HG03378 (cell line): ENCODE measurements around the gene TYMS.

Experiments
- ATAC-seq: cut with Tn5 transposase; IDR thresholded peaks from one replicate; pipeline ENCODE4 v1.9.1; 2021; ENCODE audit warnings: mild to moderate bottlenecking, moderate library complexity; ENCODE audit not compliant: unreplicated experiment

Gene TYMS

GRCh38 chr18:644395-645004 is 13.0 kb upstream of the TYMS start:
- peak; percentile 65 for ATAC-seq

- no peak for ATAC-seq
Measured at GRCh38 chr18:647304-647703, 10.1 kb upstream of the TYMS start.

GRCh38 chr18:649341-649740 is 8.1 kb upstream of the TYMS start:
- ATAC-seq = no peak

- ATAC-seq = peak; percentile 95
Measured at GRCh38 chr18:650428-650858, 7.0 kb upstream of the TYMS start.

GRCh38 chr18:652131-652530 is 5.3 kb upstream of the TYMS start:
- ATAC-seq = no peak

GRCh38 chr18:653512-653911 is 3.9 kb upstream of the TYMS start:
- no peak for ATAC-seq

GRCh38 chr18:654601-655000 is 2.9 kb upstream of the TYMS start:
- ATAC-seq = no peak

GRCh38 chr18:655445-655844 is 2.0 kb upstream of the TYMS start:
- ATAC-seq = no peak

- ATAC-seq = peak; percentile 58
Measured at GRCh38 chr18:658001-658946, 821 bp downstream of the TYMS start.

- no peak for ATAC-seq
Measured at GRCh38 chr18:658947-659533, 1.6 kb downstream of the TYMS start.

GRCh38 chr18:659597-659996 is 2.1 kb downstream of the TYMS start:
- ATAC-seq = no peak

GRCh38 chr18:662197-662596 is 4.7 kb downstream of the TYMS start:
- ATAC-seq = no peak

GRCh38 chr18:666177-666576 is 8.7 kb downstream of the TYMS start:
- no peak for ATAC-seq

- no peak for ATAC-seq
Measured at GRCh38 chr18:666628-667027, 9.2 kb downstream of the TYMS start.

- no peak for ATAC-seq
Measured at GRCh38 chr18:668260-668659, 10.8 kb downstream of the TYMS start.

- no peak for ATAC-seq
Measured at GRCh38 chr18:669077-669476, 11.6 kb downstream of the TYMS start.

GRCh38 chr18:670522-670921 is 13.1 kb downstream of the TYMS start:
- no peak for ATAC-seq

- ATAC-seq = no peak
Measured at GRCh38 chr18:671405-671804, 14.0 kb downstream of the TYMS start.

GRCh38 chr18:673317-673716 is 15.9 kb downstream of the TYMS start:
- no peak for ATAC-seq

- no peak for ATAC-seq
Measured at GRCh38 chr18:673769-674168, 16.3 kb downstream of the TYMS start.

GRCh38 chr18:675307-675706 is 17.9 kb downstream of the TYMS start:
- no peak for ATAC-seq

GRCh38 chr18:676069-676468 is 18.6 kb downstream of the TYMS start:
- ATAC-seq = no peak
